K562 (cell line): ENCODE data around the gene FKBP7.

ENCODE experiments used
- ATF4 ChIP-seq: fragments of 450-650 bp; formaldehyde crosslinking; IDR thresholded peaks from 2 replicates; pipeline ENCODE4 v1.4.0; 2022; ENCODE audit warnings: mild to moderate bottlenecking, moderate library complexity
- BRF1 ChIP-seq: IDR thresholded peaks from 3 replicates; pipeline ENCODE4 v1.6.1; 2011; ENCODE audit warnings: borderline replicate concordance, mild to moderate bottlenecking; ENCODE audit not compliant: insufficient read length; ENCODE audit errors: extremely low read depth
- CBFB ChIP-seq: sonication (generic); formaldehyde crosslinking; IDR thresholded peaks from 2 replicates; pipeline ENCODE4 v1.4.0; 2020; ENCODE audit warnings: mild to moderate bottlenecking, missing genetic modification reagents
- CTCF ChIP-seq, 3 experiments: IDR thresholded peaks in 2 of 3; conservative IDR thresholded peaks in 1 of 3; 2 replicates each; pipeline ENCODE4 v1.5.1; 2011 to 2012; ENCODE audit warnings: low read length in 3 of 3, mild to moderate bottlenecking in 3 of 3, control low read depth in 2 of 3, improper control_type of control experiment in 1 of 3, inconsistent platforms in 1 of 3, low read depth in 1 of 3, mixed read lengths in 1 of 3, moderate library complexity in 1 of 3; ENCODE audit not compliant: insufficient read depth in 2 of 3
- GMEB1 ChIP-seq: fragments of 250-450 bp; sonication (Bioruptor Pico); IDR thresholded peaks from 2 replicates; pipeline ENCODE4 v1.4.0; 2020; ENCODE audit warnings: mild to moderate bottlenecking
- KLF1 ChIP-seq: fragments of 450-650 bp; IDR thresholded peaks from 2 replicates; pipeline ENCODE4 v1.6.1; 2016; ENCODE audit warnings: missing genetic modification characterization, missing compliant biosample characterization
- MCM7 ChIP-seq, 2 experiments: fragments of 450-650 bp; IDR thresholded peaks; 2 replicates each; pipeline ENCODE4 v1.6.1; 2016 to 2018
- NFATC3 ChIP-seq: fragments of 450-650 bp; IDR thresholded peaks from 2 replicates; pipeline ENCODE4 v1.6.1; 2017; ENCODE audit warnings: mild to moderate bottlenecking
- NR1H2 ChIP-seq: sonication (generic); formaldehyde crosslinking; IDR thresholded peaks from 2 replicates; pipeline ENCODE4 v1.4.0; 2020; ENCODE audit warnings: mild to moderate bottlenecking, missing genetic modification reagents
- PCBP1 ChIP-seq: fragments of 200-400 bp; formaldehyde crosslinking; IDR thresholded peaks from 2 replicates; pipeline ENCODE4 v1.6.1; 2018; ENCODE audit warnings: mild to moderate bottlenecking, low read depth, low read length; ENCODE audit not compliant: poor library complexity, severe bottlenecking
- RBM25 ChIP-seq: fragments of 200-400 bp; formaldehyde crosslinking; IDR thresholded peaks from 2 replicates; pipeline ENCODE4 v1.6.1; 2018; ENCODE audit warnings: low read length, low read depth, moderate library complexity; ENCODE audit not compliant: severe bottlenecking
- RFX5 ChIP-seq: IDR thresholded peaks from 2 replicates; pipeline ENCODE4 v1.6.1; 2011; ENCODE audit warnings: low read depth, mild to moderate bottlenecking, improper control_type of control experiment, low read length
- SP1 ChIP-seq: sonication (generic); formaldehyde crosslinking; IDR thresholded peaks from 2 replicates; pipeline ENCODE4 v1.8.1; 2022; ENCODE audit warnings: mild to moderate bottlenecking, missing genetic modification reagents
- ZNF232 ChIP-seq: sonication (generic); formaldehyde crosslinking; IDR thresholded peaks from 2 replicates; pipeline ENCODE4 v1.8.0; 2022; ENCODE audit warnings: mild to moderate bottlenecking, missing genetic modification reagents

GRCh38 chr2:178479758-178480226 lies 1.4 kb upstream of the FKBP7 start:
- TF ChIP-seq KLF1 (tag) (no peak), RBM25 (no peak), ATF4 (CRISPR knock-in tag) (no peak), MCM7 (IDR thresholded peaks at IDR 0.05) (no peak), PCBP1 (no peak), NFATC3 (no peak), CTCF (IDR thresholded peaks at IDR 0.05 in 2 of 3, conservative IDR thresholded peaks at IDR 0.05 in 1 of 3; ENCODE audit: insufficient read depth in 2 of 3, low read depth in 1 of 3, low read length in 3 of 3) (no peak), GMEB1 (no peak), RFX5 (no peak), BRF1 (no peak), CBFB (CRISPR knock-in tag) (no peak), SP1 (no peak; the same call in 1 of the 2 replicates), NR1H2 (CRISPR knock-in tag) (no peak), ZNF232 (no peak)
